Stimulated activated CD4-positive, alpha-beta T cell treated with anti-CD3 and anti-CD28 coated beads, TNF-alpha, amount 100 ng/mL, for 48 hours (primary cell): Measurements from ENCODE around the gene MCC.

Source experiments
- DNase-seq, 3 donors: peaks; one replicate each; pipeline ENCODE4 v3.0.0-alpha.2; 2020; ENCODE audit warnings: low read depth in 3 of 3

Gene MCC

GRCh38 chr5:113202746-113203716 lies 285.2 kb downstream of the MCC start:
- no peak for DNase-seq

- no peak for DNase-seq
These were observed 286.0 kb downstream of the MCC start for GRCh38 chr5:113202287-113202686.

GRCh38 chr5:113201715-113202114 lies 286.5 kb downstream of the MCC start:
- no peak for DNase-seq

GRCh38 chr5:113199122-113199905 lies 288.9 kb downstream of the MCC start:
- no peak for DNase-seq

GRCh38 chr5:113197456-113198200 lies 290.6 kb downstream of the MCC start:
- DNase-seq: no peak

GRCh38 chr5:113195771-113196170 lies 292.5 kb downstream of the MCC start:
- DNase-seq: no peak

GRCh38 chr5:113195251-113195650 lies 293.0 kb downstream of the MCC start:
- DNase-seq: no peak

DNA sequence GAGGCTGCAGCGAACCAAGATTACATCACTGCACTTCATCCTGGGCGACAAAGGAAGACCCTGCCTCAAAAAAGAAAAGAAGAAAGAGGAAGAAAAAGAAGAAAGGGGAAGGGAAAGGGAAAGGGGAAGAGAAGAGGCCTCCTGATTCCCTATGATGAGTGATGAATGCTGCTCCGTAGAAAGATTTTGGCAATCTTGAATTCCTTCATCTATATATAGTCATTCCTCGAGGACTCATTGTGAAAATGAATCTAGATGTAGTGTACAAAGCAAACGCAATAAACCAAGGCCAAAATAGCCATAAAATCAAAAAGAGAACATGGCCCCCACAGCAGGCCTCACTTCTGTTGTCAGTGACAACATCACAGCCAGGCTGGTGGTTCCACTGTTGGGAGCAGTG lies 293.7 kb downstream of the MCC start:
- DNase-seq: no peak

DNA sequence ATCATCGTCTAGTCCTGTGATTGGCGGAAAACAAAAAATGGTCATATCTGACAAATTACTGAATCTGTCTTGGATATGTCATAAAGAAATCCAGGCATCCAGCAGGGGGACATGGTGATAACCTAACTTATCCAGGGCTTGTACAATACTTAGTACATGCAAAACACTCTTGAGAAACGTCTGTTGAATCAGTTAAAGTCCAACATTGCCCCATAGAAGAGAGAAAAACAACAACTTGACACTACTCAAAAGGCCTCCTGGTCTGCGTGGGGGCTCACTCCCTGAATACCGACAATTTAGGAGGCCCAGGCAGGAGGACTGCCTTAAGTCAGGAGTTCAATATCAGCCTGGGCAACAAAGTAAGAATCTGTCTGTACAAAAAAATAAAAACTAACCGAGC lies 294.1 kb downstream of the MCC start:
- DNase-seq: no peak

DNA sequence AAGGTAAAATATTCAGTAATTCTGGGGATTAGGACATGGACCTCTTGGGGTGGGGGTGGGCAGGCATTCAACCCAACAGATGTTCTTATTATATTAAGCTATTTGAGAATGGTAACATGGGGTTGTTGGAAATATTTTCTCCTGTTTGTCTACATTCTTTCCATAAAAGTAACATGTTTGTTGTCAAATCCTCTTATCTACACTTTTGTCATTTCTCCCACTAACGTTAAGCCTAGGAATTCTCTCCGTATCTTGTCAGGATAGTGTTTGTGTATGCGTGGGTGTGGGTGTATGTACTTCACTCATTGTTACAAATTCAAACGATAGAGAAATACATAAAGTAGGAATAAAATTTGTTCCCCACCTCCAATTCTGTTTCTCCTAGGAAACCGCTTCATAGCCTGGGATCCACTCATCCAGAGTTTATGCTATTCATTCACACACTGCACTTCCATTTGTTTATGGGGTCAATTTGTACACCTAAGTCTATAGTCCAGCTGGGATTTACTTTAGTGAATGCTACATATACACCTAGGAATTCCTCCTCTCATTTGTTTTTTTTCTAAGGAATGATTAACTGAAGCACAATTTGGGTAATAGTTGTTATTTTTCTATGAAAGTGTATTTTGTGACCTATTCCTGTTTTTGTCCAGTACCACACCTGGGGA lies 294.8 kb downstream of the MCC start:
- no peak for DNase-seq

- DNase-seq: no peak
These were observed 295.7 kb downstream of the MCC start for GRCh38 chr5:113192541-113192940.

DNA sequence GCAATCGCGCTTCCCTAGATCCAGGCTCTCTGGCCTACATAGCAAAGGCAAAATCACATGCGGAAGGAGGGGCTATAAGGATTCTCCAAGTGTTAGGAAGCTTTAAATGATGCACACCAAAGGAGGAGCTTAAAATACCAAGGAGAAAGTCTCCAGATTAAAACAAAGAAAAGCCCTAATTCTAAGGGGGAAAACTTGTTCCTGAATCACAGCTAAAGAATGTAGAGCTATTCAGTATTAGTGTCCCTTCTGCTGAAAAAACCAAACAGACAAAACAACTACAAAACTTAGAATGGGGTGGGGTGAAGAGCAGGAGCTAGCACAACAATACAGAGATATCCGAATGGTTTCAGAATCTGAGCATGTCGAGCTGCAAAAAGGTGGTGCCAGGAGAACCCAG lies 297.9 kb downstream of the MCC start:
- no peak for DNase-seq

DNA sequence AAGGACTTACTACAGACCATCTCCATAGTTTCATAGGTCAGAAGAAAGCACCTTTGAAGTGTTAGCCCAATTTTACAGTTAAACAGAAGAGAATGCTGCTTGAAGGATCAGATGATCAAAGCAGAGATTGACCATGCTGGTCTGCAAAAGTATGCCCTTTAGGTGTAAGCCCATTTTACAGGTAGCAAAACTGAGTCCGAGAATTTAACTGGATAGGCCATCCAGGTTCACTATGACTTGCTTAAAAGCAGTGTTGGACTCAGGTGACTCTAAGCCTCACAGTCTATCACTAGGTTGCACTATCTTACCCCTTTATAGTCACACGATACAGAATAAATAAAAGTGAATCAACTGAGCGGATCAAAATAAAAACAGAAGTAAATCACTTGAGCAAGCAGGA lies 299.0 kb downstream of the MCC start:
- no peak for DNase-seq

- no peak for DNase-seq
These were observed 299.8 kb downstream of the MCC start for GRCh38 chr5:113188436-113188835.

GRCh38 chr5:113187906-113188305 lies 300.3 kb downstream of the MCC start:
- no peak for DNase-seq

DNA sequence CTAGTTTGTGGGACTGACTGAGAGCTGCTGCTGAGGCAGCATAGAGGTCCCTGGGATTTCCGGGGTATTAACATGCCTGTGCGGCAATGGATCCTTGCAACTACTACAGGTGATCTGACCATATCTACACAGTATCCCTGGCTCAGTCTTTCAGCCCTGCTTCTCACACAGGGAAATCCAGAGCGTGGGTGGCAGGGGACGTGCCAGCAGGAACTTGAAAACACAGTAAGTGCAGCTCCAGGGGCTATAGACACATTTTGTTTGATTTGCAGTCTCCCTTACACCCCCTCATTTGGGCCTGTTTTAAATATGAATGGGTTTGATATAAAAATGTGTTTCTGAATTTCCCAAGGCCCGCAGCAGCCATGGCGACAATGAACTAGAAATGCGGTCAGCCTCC lies 302.2 kb downstream of the MCC start:
- DNase-seq: no peak

DNA sequence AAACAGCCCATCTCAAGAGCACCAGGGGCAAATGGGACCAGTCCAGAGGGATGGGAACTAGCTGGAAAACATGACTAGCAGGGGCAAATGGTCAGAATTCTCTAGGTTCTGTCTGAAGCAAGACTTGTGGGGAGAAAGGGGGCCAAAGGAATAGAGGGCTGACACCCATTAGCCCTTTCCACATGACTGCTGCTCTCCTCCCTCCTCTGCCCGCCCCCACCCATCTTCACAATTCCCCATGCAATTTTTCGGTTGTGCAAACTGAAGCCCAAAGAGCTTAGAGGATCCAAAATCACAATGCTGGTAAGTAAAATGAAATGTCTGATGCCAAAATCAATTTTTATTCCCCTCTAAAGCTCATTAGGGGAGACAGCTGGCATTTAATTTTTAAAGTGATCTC lies 304.6 kb downstream of the MCC start:
- DNase-seq: no peak

DNA sequence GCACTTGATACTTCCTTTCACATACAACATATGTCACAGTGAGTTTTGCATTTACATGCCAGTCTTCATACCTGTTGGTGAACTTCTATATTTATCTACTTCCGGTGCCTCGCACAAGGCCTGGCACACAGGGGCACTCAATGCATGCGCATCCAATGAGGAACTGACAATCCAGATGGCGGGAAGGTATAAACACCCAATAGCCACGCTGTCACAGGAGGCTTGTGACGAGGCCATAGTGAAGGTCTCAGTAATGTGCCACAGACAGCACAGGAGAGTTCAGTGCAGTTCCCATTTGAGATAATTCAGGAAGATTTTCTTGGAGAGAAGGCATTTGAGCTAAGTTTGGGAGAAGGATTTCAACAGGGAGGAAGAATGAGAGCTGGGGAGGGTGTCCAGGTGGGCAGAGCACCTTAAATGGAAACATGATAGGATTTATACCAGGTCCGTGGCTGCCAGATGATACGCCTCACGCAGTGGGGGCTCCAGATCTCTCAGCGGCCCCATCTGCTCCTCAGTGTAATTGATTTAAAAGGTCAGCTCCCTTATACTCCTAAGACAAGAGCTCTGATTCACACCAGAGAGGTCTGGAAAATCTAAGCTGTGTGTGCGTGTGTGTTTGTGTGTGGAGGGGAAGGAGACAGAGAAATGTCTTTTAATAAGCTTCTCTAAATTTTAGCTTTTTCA lies 305.5 kb downstream of the MCC start:
- DNase-seq: no peak

- DNase-seq: no peak
These were observed 306.3 kb downstream of the MCC start for GRCh38 chr5:113181853-113182490.

DNA sequence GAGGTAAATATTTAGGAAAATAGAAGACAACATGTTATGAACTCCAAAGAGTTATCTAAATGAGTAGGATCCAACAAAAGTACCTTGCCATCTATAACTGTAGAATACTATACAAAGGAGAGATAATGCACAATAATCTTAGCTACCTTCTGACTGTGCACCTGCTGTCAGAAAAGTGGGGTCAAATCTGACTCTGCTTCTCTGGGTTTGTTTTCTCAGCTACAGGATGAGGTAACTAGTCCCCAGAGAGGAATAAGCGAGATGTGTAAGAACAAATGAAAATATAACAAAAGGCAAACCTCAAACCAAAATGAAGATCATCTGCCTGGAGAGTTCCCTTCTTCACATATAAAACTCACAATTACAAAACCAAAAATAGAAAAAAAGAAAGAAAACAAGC lies 306.8 kb downstream of the MCC start:
- DNase-seq: no peak

DNA sequence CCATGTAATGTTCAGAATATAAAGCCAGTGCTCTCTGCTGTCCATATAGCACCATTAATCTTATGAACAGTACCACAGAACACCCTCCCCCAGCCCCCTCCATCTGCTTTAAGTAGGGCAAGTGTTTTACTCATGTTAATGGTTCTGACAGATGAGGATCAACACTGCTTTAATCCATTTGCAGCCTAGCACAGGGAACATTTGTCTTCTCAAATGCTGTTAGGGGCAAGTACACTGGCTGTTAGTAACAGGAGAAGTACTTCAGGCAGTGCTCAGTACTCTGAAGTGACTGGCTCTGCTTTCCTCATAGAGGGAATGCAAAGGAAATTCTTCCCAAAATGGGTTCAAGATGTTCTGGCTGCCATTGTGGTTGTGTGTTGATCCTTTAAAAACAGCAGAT lies 309.1 kb downstream of the MCC start:
- no peak for DNase-seq
